Skeletal muscle tissue (tissue), 4 donors: ENCODE data around the gene RAB34. TPM values are rescaled to one million over a fixed set of nuclear protein-coding genes. Genes with fewer than 3 reads are reported as not detected.
A peak's percentile ranks its signal among the peaks of the same experiment; 100 is the strongest.
"Not testable (repeated sequence)": the region's sequence is repeated elsewhere in the genome, so short reads cannot be mapped to it uniquely, and the experiment has no call there.

Experiments
- H3K27ac ChIP-seq: one replicate; pipeline ENCODE4 v1.7.0; 2013; ENCODE audit warnings: mild to moderate bottlenecking, low read depth, low read length, inconsistent platforms
- H3K27me3 ChIP-seq, 3 donors: one replicate each; pipeline ENCODE4 v1.7.0; 2013; ENCODE audit warnings: low read length in 3 of 3; ENCODE audit not compliant: control insufficient read depth in 3 of 3, insufficient read depth in 3 of 3
- H3K36me3 ChIP-seq, 3 donors: one replicate each; pipeline ENCODE4 v1.7.0; 2013; ENCODE audit warnings: low read length in 3 of 3; ENCODE audit not compliant: control insufficient read depth in 3 of 3, insufficient read depth in 3 of 3
- H3K4me1 ChIP-seq, 3 donors: one replicate each; pipeline ENCODE4 v1.7.0; 2013; ENCODE audit warnings: low read length in 3 of 3, mild to moderate bottlenecking in 3 of 3; ENCODE audit not compliant: control insufficient read depth in 3 of 3, insufficient read depth in 3 of 3
- H3K4me3 ChIP-seq, 3 donors: one replicate each; pipeline ENCODE4 v1.7.0; 2013; ENCODE audit warnings: low read length in 3 of 3
- H3K9ac ChIP-seq, 3 donors: one replicate each; pipeline ENCODE4 v1.7.0; 2013; ENCODE audit warnings: low read length in 3 of 3, mild to moderate bottlenecking in 3 of 3, moderate library complexity in 2 of 3, low read depth in 1 of 3
- H3K9me3 ChIP-seq, 3 donors: one replicate each; pipeline ENCODE4 v1.7.0; 2013; ENCODE audit warnings: low read length in 3 of 3; ENCODE audit not compliant: control insufficient read depth in 3 of 3
- total RNA-seq: library from RNA; depleted of rRNA; stranded (reverse); fragments of >200 nt; gene quantifications from one replicate; pipeline ENCODE4 v1.2.3, GENCODE V29; 2014
- donor health status: Osteomylitis.

The RAB34 gene
- total RNA-seq, 1 donor from 2014 or later = 44.9 TPM

DNA sequence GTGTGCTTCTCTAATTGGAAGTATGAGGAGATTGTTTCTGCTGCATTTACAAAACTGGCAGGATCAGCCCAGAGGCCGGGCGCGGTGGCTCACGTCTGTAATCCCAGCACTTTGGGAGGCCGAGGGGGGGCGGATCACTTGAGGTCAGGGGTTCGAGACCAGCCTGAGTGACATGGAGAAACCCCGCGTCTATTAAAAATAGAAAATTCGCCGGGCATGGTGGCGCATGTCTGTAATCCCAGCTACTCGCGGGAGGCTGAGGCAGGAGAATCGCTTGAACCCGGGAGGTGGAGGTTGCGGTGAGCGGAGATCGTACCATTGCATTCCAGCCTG is 3.3 kb upstream of the RAB34 start:
- Histone ChIP-seq H3K4me1 (peaks cover 51 to 61% (median 55%) of the 10 kb centered on the region in 3 donors), H3K9ac (peak overlapping the region; percentile 91 to 95 (median 95)), H3K4me3 (peak overlapping the region; percentile 83 to 99 (median 99)), H3K27ac (peak overlapping the region; percentile 75), H3K36me3 (peaks cover 28 to 31% (median 31%) of the 10 kb centered on the region in 3 donors), H3K27me3 (peaks cover 6 to 25% (median 19%) of the 10 kb centered on the region in 3 donors)
- not testable (repeated sequence) for H3K9me3 ChIP-seq

DNA sequence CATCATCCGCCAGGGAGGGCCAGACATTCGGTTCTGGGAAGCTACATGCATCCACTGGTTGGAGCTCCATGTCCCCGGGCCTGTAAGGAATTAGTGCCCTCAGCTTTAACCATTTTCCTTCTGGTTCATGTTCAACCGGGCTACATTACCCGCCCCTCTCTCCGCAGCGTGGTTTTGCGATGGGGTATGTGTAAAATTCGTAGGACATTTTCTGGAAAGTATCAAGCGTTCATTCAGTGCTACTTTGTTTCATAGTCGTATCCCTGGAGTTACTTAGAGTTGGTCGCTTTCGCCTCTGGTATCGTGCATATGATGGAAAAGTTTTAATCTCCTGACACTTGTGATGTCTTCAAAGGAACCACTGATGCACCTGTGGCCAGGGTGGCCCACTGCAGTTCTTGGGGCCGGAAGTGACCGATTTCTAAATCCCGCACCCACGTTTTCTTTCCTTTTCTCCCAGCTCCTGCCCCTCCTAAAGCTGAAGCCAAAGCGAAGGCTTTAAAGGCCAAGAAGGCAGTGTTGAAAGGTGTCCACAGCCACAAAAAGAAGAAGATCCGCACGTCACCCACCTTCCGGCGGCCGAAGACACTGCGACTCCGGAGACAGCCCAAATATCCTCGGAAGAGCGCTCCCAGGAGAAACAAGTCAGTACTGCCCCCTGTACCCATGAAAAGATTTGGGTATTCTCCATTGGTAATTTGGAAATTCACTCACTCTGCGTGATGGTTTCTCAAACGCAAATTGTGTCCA is 2.8 kb upstream of the RAB34 start:
- no peaks in the 10 kb centered on the region for H3K9me3 ChIP-seq
- H3K4me3 ChIP-seq = peak overlapping the region; percentile 83 to 99 (median 99)
- peaks cover 47 to 55% (median 50%) of the 10 kb centered on the region in 3 donors for H3K4me1 ChIP-seq
- peak overlapping the region; percentile 91 to 95 (median 95) for H3K9ac ChIP-seq
- H3K27me3 ChIP-seq = peaks cover 6 to 30% (median 21%) of the 10 kb centered on the region in 3 donors
- H3K27ac ChIP-seq = peak overlapping the region; percentile 75
- H3K36me3 ChIP-seq = peaks cover 31% of the 10 kb centered on the region in 3 donors

DNA sequence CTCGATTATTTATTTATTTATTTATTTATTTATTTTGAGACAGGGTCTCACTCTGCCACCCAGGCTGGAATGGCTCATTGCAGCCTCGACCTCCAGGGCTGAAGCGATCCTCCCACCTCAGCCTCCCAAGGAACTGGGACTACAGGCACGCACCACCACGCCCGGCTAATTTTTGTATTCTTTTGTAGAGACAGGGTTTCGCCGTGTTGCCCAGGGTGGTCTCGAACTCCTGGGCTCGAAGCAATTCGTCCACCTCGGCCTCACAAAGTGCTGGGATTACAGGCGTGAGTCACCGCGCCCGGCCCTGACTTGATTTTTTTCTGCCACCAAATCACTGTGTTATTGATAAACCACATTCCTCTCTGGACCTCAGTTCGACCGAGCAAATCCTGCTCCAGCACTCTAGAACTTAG is 1.4 kb upstream of the RAB34 start:
- H3K27me3 ChIP-seq = peaks cover 6 to 41% (median 29%) of the 10 kb centered on the region in 3 donors
- H3K36me3 ChIP-seq = peaks cover 25 to 36% (median 25%) of the 10 kb centered on the region in 3 donors
- H3K27ac ChIP-seq = peak overlapping the region; percentile 75
- peaks cover 44 to 49% (median 45%) of the 10 kb centered on the region in 3 donors for H3K4me1 ChIP-seq
- H3K4me3 ChIP-seq = peak overlapping the region; percentile 83 to 99 (median 99)
- H3K9me3 ChIP-seq = no peaks in the 10 kb centered on the region
- peak overlapping the region; percentile 75 to 95 (median 95) for H3K9ac ChIP-seq

DNA sequence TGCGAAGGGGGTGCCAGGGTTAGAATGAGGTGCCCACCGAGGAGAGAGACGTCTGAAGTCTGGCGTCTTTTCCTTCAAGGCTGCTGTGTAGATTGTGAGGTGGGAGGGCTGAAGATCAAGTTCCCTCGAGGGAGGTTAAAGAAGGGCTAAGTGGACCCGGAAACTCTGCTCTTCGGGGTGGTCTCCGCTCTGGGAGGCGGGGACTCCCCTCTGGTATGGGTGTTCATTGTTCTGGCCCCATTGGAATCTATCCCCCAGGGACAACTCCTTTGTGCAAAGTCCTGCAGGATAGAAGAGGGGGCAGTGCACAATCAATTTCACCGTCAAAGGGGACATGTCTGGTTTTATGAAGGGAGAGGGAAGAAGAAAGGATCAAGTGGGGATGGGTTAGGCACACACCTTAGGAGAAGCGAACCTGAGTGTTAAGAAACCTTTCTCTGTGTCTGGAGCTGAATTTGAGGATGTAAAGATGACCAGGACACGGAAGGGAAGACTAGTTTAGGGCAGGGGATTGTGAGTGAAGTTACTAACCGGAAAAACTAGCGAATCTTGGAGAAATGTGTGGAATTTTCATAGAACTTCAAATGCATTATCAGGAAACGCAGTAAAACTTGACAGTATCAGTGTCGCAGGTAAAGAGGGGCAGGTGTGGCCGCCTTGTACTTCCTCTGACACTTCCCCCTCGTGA is 809 bp upstream of the RAB34 start:
- Histone ChIP-seq H3K4me1 (peaks cover 44 to 49% (median 45%) of the 10 kb centered on the region in 3 donors), H3K9ac (peak overlapping the region in 2 of 3 donors; percentile 73), H3K27ac (peak overlapping the region; percentile 82), H3K36me3 (peaks cover 20 to 32% (median 21%) of the 10 kb centered on the region in 3 donors), H3K4me3 (peak overlapping the region; percentile 14 to 60 (median 43)), H3K27me3 (peaks cover 6 to 43% (median 29%) of the 10 kb centered on the region in 3 donors), H3K9me3 (no peaks in the 10 kb centered on the region)

DNA sequence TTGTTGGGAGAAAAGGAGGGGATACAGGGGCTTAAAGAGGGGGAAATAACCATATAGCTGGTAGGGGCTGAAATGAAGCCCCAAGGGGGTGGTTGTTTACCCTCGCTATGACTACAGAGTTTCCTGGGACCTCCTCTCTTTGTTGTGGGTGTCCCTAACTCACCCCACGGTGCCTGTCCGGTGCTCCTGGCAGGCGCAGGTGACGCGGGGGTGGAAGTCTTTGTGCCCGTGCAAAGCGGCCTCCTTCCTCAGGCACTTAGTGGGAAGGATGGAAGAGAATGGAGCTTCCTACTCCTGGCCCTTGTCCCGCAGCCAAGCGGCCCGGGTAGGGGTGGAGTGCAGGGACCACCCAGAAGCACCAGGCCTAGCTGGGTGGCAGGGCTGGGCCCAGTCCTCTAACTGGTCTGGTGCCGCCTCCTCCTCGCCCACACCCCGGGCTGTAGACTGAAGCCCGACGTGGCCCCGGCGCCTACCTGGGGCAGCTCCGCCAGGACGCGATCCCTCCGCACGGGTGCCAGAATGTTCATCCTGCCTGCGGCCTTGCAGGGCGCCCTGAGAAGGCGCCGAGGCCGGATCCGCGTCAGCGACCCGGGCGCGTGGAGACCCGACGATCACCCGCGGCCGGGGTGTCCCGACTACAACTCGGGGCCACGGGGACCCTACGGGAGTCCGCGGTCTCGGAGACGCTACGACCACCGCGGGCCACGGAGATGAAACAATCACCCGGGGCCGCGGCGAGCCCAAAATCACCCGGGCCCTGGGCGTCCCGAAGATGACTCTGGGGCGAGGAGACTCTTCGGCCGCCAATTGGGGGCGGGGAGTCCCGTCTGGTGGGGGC is 709 bp downstream of the RAB34 start:
- H3K27ac ChIP-seq = peak overlapping the region; percentile 82
- no peaks in the 10 kb centered on the region for H3K9me3 ChIP-seq
- peaks cover 6 to 50% (median 37%) of the 10 kb centered on the region in 3 donors for H3K27me3 ChIP-seq
- H3K4me3 ChIP-seq = peak overlapping the region; percentile 56 to 69 (median 64)
- peak overlapping the region; percentile 72 to 76 (median 73) for H3K9ac ChIP-seq
- H3K36me3 ChIP-seq = peaks cover 6 to 19% (median 8%) of the 10 kb centered on the region in 3 donors
- peaks cover 35 to 50% (median 47%) of the 10 kb centered on the region in 3 donors for H3K4me1 ChIP-seq

DNA sequence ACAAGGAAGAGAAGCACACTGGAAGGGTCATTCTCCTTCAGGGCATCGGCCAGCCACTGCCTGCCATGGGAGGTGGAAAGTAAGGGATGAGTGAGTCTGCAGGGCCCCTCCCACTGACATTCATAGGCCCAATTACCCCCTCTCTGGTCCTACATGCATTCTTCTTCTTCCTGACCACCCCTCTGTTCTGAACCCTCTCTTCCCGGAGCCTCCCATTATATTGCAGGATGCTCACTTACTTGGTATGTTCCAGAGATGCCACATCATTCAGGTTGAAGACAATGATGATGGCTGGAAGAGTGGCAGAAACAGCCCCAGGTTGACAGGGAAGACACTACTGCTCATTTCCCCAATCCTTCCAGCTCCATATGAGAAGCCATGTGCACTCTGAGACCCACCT is 2.5 kb downstream of the RAB34 start:
- Histone ChIP-seq H3K36me3 (peaks cover 0 to 14% (median 2%) of the 10 kb centered on the region in 3 donors), H3K9ac (no peak overlapping the region), H3K4me3 (no peak overlapping the region), H3K27ac (no peak overlapping the region), H3K4me1 (peaks cover 28 to 43% (median 40%) of the 10 kb centered on the region in 3 donors), H3K9me3 (no peaks in the 10 kb centered on the region), H3K27me3 (peaks cover 6 to 50% (median 37%) of the 10 kb centered on the region in 3 donors)

GRCh38 chr17:28714281-28714680 is 3.4 kb downstream of the RAB34 start:
- Histone ChIP-seq H3K36me3 (peaks cover 0 to 14% (median 2%) of the 10 kb centered on the region in 3 donors), H3K9me3 (no peaks in the 10 kb centered on the region), H3K27ac (no peak overlapping the region), H3K9ac (no peak overlapping the region), H3K4me3 (no peak overlapping the region), H3K4me1 (peaks cover 27 to 38% (median 37%) of the 10 kb centered on the region in 3 donors), H3K27me3 (peaks cover 6 to 50% (median 37%) of the 10 kb centered on the region in 3 donors)

DNA sequence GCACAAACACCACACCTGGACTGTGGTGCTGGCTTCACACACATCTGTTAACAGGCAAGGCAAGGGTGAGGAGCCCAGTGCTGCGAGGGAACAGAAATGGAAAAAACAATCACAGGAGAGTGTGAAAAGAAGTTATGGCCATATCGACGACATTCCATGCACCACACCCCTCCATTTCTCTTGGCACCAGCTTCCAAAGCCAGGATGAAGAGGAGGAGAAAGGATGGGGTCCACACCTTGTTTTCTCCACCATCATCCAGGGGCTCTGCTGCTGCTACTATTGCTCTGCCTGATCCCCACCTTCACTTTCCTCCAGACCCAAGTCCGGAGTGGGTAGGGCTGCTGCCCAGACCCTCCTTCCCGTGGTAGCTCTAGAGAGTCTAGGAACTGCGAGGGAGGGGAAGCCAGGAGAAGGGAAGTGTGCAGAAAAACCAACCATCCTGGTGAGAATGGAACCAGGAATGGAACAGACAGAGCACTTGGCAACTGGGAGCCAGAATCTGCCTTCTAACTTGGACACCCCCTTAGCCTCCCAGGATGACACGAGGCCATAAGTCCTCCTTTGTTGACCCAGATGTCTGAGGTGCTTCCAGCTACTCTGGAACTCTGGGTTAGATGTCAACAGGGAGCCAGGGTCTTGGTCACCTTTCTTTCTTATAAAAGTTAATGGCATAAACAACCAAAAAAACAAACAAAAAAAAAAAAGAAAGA is 4.8 kb downstream of the RAB34 start:
- Histone ChIP-seq H3K4me3 (no peak overlapping the region), H3K4me1 (peaks cover 16 to 26% (median 25%) of the 10 kb centered on the region in 3 donors), H3K36me3 (peaks cover 0 to 14% (median 2%) of the 10 kb centered on the region in 3 donors), H3K9me3 (no peaks in the 10 kb centered on the region), H3K27ac (no peak overlapping the region), H3K9ac (no peak overlapping the region), H3K27me3 (peaks cover 6 to 44% (median 35%) of the 10 kb centered on the region in 3 donors)
